CD14-positive monocyte (primary cell): ENCODE data around the gene CDC73. TPM values are rescaled to one million over a fixed set of nuclear protein-coding genes. Genes with fewer than 3 reads are reported as not detected.
A peak's percentile ranks its signal among the peaks of the same experiment; 100 is the strongest.

Experiments
- DNase-seq, 3 donors: peaks; one replicate each; pipeline ENCODE4 v3.0.0-alpha.2; 2011 to 2022
- H2AFZ ChIP-seq: 2 replicates; pipeline ENCODE4 v1.6.0; 2012; ENCODE audit warnings: mild to moderate bottlenecking, low read depth, low read length, inconsistent platforms; ENCODE audit not compliant: insufficient read depth, poor library complexity, severe bottlenecking
- H3K27ac ChIP-seq, 2 donors: 1 replicate in 1 of 2; 2 replicates in 1 of 2; pipeline ENCODE4 v1.5.1; 2012 to 2013; ENCODE audit warnings: low read length in 2 of 2, control low read depth in 1 of 2, inconsistent platforms in 1 of 2, low read depth in 1 of 2, mild to moderate bottlenecking in 1 of 2
- H3K27me3 ChIP-seq, 2 donors: one replicate each; pipeline versions ENCODE4 v1.6.0 to v1.6.1; 2011 to 2013; ENCODE audit warnings: low read length in 2 of 2; ENCODE audit not compliant: control insufficient read depth in 2 of 2, insufficient read depth in 2 of 2
- H3K36me3 ChIP-seq, 2 donors: replicated peaks in 1 of 2; 1 replicate in 1 of 2; 2 replicates in 1 of 2; pipeline versions ENCODE4 v1.5.1 to v1.6.1; 2012 to 2013; ENCODE audit warnings: low read length in 2 of 2, control low read depth in 1 of 2, inconsistent platforms in 1 of 2, mild to moderate bottlenecking in 1 of 2; ENCODE audit not compliant: insufficient read depth in 2 of 2, control insufficient read depth in 1 of 2
- H3K4me1 ChIP-seq, 2 donors: 1 replicate in 1 of 2; 2 replicates in 1 of 2; pipeline versions ENCODE4 v1.5.1 to v1.6.1; 2012 to 2013; ENCODE audit warnings: low read length in 2 of 2, control low read depth in 1 of 2, inconsistent platforms in 1 of 2, mild to moderate bottlenecking in 1 of 2, moderate library complexity in 1 of 2; ENCODE audit not compliant: insufficient read depth in 2 of 2, control insufficient read depth in 1 of 2
- H3K4me2 ChIP-seq: replicated peaks from 2 replicates; pipeline ENCODE3; 2012; ENCODE audit warnings: low read length, moderate library complexity, mild to moderate bottlenecking; ENCODE audit not compliant: poor library complexity, severe bottlenecking; ENCODE audit errors: extremely low read depth
- H3K4me3 ChIP-seq, 3 experiments: fragments of 200-600 bp in 1 of 3; sonication (generic) in 1 of 3; replicated peaks in 1 of 3; 1 replicate in 2 of 3; 2 replicates in 1 of 3; pipeline ENCODE4 v1.5.1; 2011 to 2013; ENCODE audit warnings: low read length in 3 of 3, mild to moderate bottlenecking in 3 of 3, control low read depth in 2 of 3, low read depth in 2 of 3, inconsistent platforms in 1 of 3, moderate library complexity in 1 of 3
- H3K79me2 ChIP-seq: 2 replicates; pipeline ENCODE4 v1.6.0; 2012; ENCODE audit warnings: mild to moderate bottlenecking, control low read depth, inconsistent platforms, low read length, moderate library complexity; ENCODE audit not compliant: insufficient read depth
- H3K9ac ChIP-seq: 2 replicates; pipeline ENCODE4 v1.6.0; 2017; ENCODE audit warnings: low read length, mild to moderate bottlenecking; ENCODE audit not compliant: insufficient read depth, poor library complexity, severe bottlenecking
- H3K9me3 ChIP-seq, 2 donors: replicated peaks in 1 of 2; 1 replicate in 1 of 2; 2 replicates in 1 of 2; pipeline versions ENCODE4 v1.5.1 to v1.6.1; 2012 to 2013; ENCODE audit warnings: low read length in 2 of 2, control low read depth in 1 of 2; ENCODE audit not compliant: control insufficient read depth in 1 of 2, insufficient read depth in 1 of 2
- H4K20me1 ChIP-seq: 2 replicates; pipeline ENCODE4 v1.6.0; 2012; ENCODE audit warnings: mild to moderate bottlenecking, low read length, control low read depth, moderate library complexity; ENCODE audit not compliant: insufficient read depth
- H3K27ac Mint-ChIP-seq, 7 donors: one replicate each; pipeline ENCODE4 v1.8.0; 2020; ENCODE audit warnings: mild to moderate bottlenecking in 7 of 7, mixed read lengths in 7 of 7, moderate library complexity in 6 of 7, inconsistent platforms in 2 of 7
- H3K27me3 Mint-ChIP-seq, 3 donors: one replicate each; pipeline ENCODE4 v1.8.0; 2021 to 2022; ENCODE audit warnings: low read depth in 3 of 3, mild to moderate bottlenecking in 3 of 3, mixed read lengths in 3 of 3, moderate library complexity in 3 of 3, inconsistent platforms in 1 of 3
- H3K36me3 Mint-ChIP-seq, 2 donors: one replicate each; pipeline ENCODE4 v1.8.0; 2020; ENCODE audit warnings: mixed read lengths in 2 of 2, inconsistent platforms in 1 of 2, mild to moderate bottlenecking in 1 of 2
- H3K4me1 Mint-ChIP-seq: one replicate; pipeline ENCODE4 v1.8.0; 2020; ENCODE audit warnings: mild to moderate bottlenecking, mixed read lengths
- H3K4me3 Mint-ChIP-seq, 2 donors: one replicate each; pipeline ENCODE4 v1.8.0; 2020; ENCODE audit warnings: mild to moderate bottlenecking in 2 of 2, mixed read lengths in 2 of 2, moderate library complexity in 1 of 2
- H3K9me3 Mint-ChIP-seq, 7 donors: one replicate each; pipeline ENCODE4 v1.8.0; 2020 to 2022; ENCODE audit warnings: mixed read lengths in 7 of 7, mild to moderate bottlenecking in 6 of 7, moderate library complexity in 6 of 7, inconsistent platforms in 2 of 7
- CTCF ChIP-seq: fragments of 200-600 bp; IDR thresholded peaks from one replicate; pipeline ENCODE4 v1.8.0; 2022; ENCODE audit warnings: antibody characterized with exemption, mild to moderate bottlenecking
- WGBS: methylation state at CpG from one replicate; pipeline ENCODE4 v1.1.5; 2013; ENCODE audit warnings: missing lambda C conversion rate; ENCODE audit not compliant: insufficient coverage; 5-methylcytosine and 5-hydroxymethylcytosine counted together
- intact Hi-C, 2 donors: fragments of 100-400 bp; cut with micrococcal nuclease; formaldehyde crosslinking; loops; one replicate each; pipeline versions ENCODE4 v1.15.0 to v1.15.1; 2023
- polyA plus RNA-seq, 3 donors: library from polyadenylated mRNA; depleted of rRNA in 1 of 3; unstranded in 2 of 3; stranded (reverse) in 1 of 3; fragments of 300-500 nt in 2 of 3; fragments of >200 nt in 1 of 3; fragmentation: Illumina TruSeq in 2 of 3; gene quantifications; 1 replicate in 2 of 3; 2 replicates in 1 of 3; pipeline ENCODE4 v1.2.3, GENCODE V29; 2012 to 2021

Gene CDC73
- polyA plus RNA-seq, 3 donors: 14.2 to 60.3 (median 57.2) TPM

- Mint-ChIP-seq H3K4me1 (no peaks in the 10 kb centered on the region), H3K4me3 (no peak overlapping the region), H3K36me3 (peaks cover 47 to 55% of the 10 kb centered on the region in 2 donors), H3K9me3 (peaks cover 0 to 3% (median 0%) of the 10 kb centered on the region in 7 donors), H3K27ac (peak overlapping the region in 1 of 7 donors; percentile 62), H3K27me3 (no peaks in the 10 kb centered on the region)
- no peaks in the 10 kb centered on the region for H3K27me3 ChIP-seq
- no peak overlapping the region for H3K4me2 ChIP-seq
- H3K9ac ChIP-seq: no peak overlapping the region
- no peak for DNase-seq
- no peaks in the 10 kb centered on the region for H3K9me3 ChIP-seq
- H4K20me1 ChIP-seq: no peaks in the 10 kb centered on the region
- WGBS: no CpG with 5 or more reads among the region's 1 CpG
- H3K27ac ChIP-seq: no peak overlapping the region
- H3K36me3 ChIP-seq: peaks cover 26 to 64% of the 10 kb centered on the region in 2 donors
- intact Hi-C loops: no loop called here
- H2AFZ ChIP-seq: no peak overlapping the region
- H3K79me2 ChIP-seq: no peaks in the 10 kb centered on the region
- H3K4me3 ChIP-seq: no peak overlapping the region
- TF ChIP-seq CTCF: no peak
- no peaks in the 10 kb centered on the region for H3K4me1 ChIP-seq
These were observed 112.7 kb downstream of the CDC73 start for GRCh38 chr1:193234530-193234929.

- H4K20me1 ChIP-seq: no peaks in the 10 kb centered on the region
- no peaks in the 10 kb centered on the region for H3K9me3 ChIP-seq
- intact Hi-C loops: no loop called here
- Mint-ChIP-seq H3K27ac (no peak overlapping the region), H3K4me1 (peaks cover 1% of the 10 kb centered on the region), H3K27me3 (no peaks in the 10 kb centered on the region), H3K36me3 (peaks cover 67 to 72% of the 10 kb centered on the region in 2 donors), H3K9me3 (peaks cover 2 to 6% (median 4%) of the 10 kb centered on the region in 7 donors), H3K4me3 (no peak overlapping the region)
- H3K4me1 ChIP-seq: no peaks in the 10 kb centered on the region
- no peak for DNase-seq
- H3K4me2 ChIP-seq: no peak overlapping the region
- no peak overlapping the region for H2AFZ ChIP-seq
- peaks cover 26 to 86% of the 10 kb centered on the region in 2 donors for H3K36me3 ChIP-seq
- H3K27me3 ChIP-seq: no peaks in the 10 kb centered on the region
- no peaks in the 10 kb centered on the region for H3K79me2 ChIP-seq
- WGBS: 100% methylated on average over 11 of the region's 15 CpGs
- H3K4me3 ChIP-seq: no peak overlapping the region
- no peak overlapping the region for H3K27ac ChIP-seq
- TF ChIP-seq CTCF: no peak
- no peak overlapping the region for H3K9ac ChIP-seq
These were observed 115.6 kb downstream of the CDC73 start for GRCh38 chr1:193237381-193237978.
